Endodermal cell (in vitro differentiated cells): ENCODE measurements around the gene KCNT1. TPM values are rescaled to one million over a fixed set of nuclear protein-coding genes. Genes with fewer than 3 reads are reported as not detected.

ENCODE experiments used
- DNase-seq: peaks from one replicate; pipeline ENCODE4 v3.0.0-alpha.2; 2017
- H3K27ac ChIP-seq: 2 replicates; pipeline ENCODE4 v1.5.1; 2013; ENCODE audit warnings: mild to moderate bottlenecking, low read depth, low read length, moderate library complexity
- H3K27me3 ChIP-seq: 2 replicates; pipeline ENCODE4 v1.6.1; 2013; ENCODE audit warnings: mild to moderate bottlenecking, low read length, moderate library complexity; ENCODE audit not compliant: insufficient read depth, control insufficient read depth, poor library complexity, severe bottlenecking
- H3K36me3 ChIP-seq: 2 replicates; pipeline ENCODE4 v1.7.0; 2013; ENCODE audit warnings: mild to moderate bottlenecking, low read length, moderate library complexity; ENCODE audit not compliant: control insufficient read depth, insufficient read depth
- H3K4me1 ChIP-seq: one replicate; pipeline ENCODE4 v1.7.0; 2013; ENCODE audit warnings: low read length; ENCODE audit not compliant: control insufficient read depth, insufficient read depth
- H3K4me3 ChIP-seq: 2 replicates; pipeline ENCODE4 v1.5.1; 2013; ENCODE audit warnings: mild to moderate bottlenecking, low read length, moderate library complexity
- H3K9ac ChIP-seq: 2 replicates; pipeline ENCODE4 v1.6.1; 2013; ENCODE audit warnings: mild to moderate bottlenecking, low read length, moderate library complexity; ENCODE audit not compliant: poor library complexity, severe bottlenecking; ENCODE audit errors: extremely low read depth
- H3K9me3 ChIP-seq: 2 replicates; pipeline ENCODE4 v1.6.1; 2013; ENCODE audit warnings: mild to moderate bottlenecking, low read length, moderate library complexity; ENCODE audit not compliant: control insufficient read depth
- H3K27ac Mint-ChIP-seq: 2 replicates; pipeline ENCODE4 v1.8.0; 2020; ENCODE audit warnings: mixed read lengths
- H3K27me3 Mint-ChIP-seq: 2 replicates; pipeline ENCODE4 v1.8.0; 2021; ENCODE audit warnings: mild to moderate bottlenecking, mixed read lengths; ENCODE audit not compliant: insufficient read depth
- H3K36me3 Mint-ChIP-seq: 2 replicates; pipeline ENCODE4 v1.8.0; 2020; ENCODE audit warnings: low read depth, mixed read lengths
- H3K4me1 Mint-ChIP-seq: 2 replicates; pipeline ENCODE4 v1.8.0; 2020; ENCODE audit warnings: mixed read lengths
- H3K4me3 Mint-ChIP-seq: 2 replicates; pipeline ENCODE4 v1.8.0; 2020; ENCODE audit warnings: mild to moderate bottlenecking, moderate library complexity, mixed read lengths
- H3K9me3 Mint-ChIP-seq: 2 replicates; pipeline ENCODE4 v1.8.0; 2020; ENCODE audit warnings: mild to moderate bottlenecking, mixed read lengths
- CTCF ChIP-seq: fragments of 200-600 bp; sonication (generic); conservative IDR thresholded peaks from 2 replicates; pipeline ENCODE4 v1.5.0; 2021; ENCODE audit warnings: antibody characterized with exemption, mild to moderate bottlenecking
- WGBS, 2 experiments: methylation state at CpG; one replicate each; pipeline versions ENCODE4 v1.1.5 to v1.1.7; 2013; ENCODE audit warnings: missing lambda C conversion rate in 2 of 2, mixed read lengths in 1 of 2; ENCODE audit not compliant: insufficient coverage in 1 of 2, insufficient read length in 1 of 2; 5-methylcytosine and 5-hydroxymethylcytosine counted together
- total RNA-seq, 2 donors: library from RNA; stranded (reverse); fragmentation: NEBNext Ultra II Directional in 1 of 2; extraction: Animal tissue kit (Norgen Biotek cat#: 25700) in 1 of 2; gene quantifications; 2 replicates in 1 of 2; 3 replicates in 1 of 2; pipeline ENCODE4 v1.2.1, GENCODE V29; 2021

The KCNT1 gene
- total RNA-seq, 2 donors from 2014 or later = 0.15 TPM; not detected in 1

GRCh38 chr9:135692410-135692809 is 9.6 kb upstream of the KCNT1 start:
- Mint-ChIP-seq H3K9me3 (no peaks in the 10 kb centered on the region), H3K36me3 (no peaks in the 10 kb centered on the region), H3K4me3 (no peak overlapping the region), H3K27ac (no peak overlapping the region), H3K27me3 (no peaks in the 10 kb centered on the region), H3K4me1 (no peaks in the 10 kb centered on the region)
- no peaks in the 10 kb centered on the region for H3K9me3 ChIP-seq
- no peaks in the 10 kb centered on the region for H3K27me3 ChIP-seq
- no peak overlapping the region for H3K4me3 ChIP-seq
- no peak for TF ChIP-seq CTCF
- H3K4me1 ChIP-seq = no peaks in the 10 kb centered on the region
- no peak overlapping the region for H3K27ac ChIP-seq
- WGBS, 2 experiments = 82 to 87% methylated on average over 9 to 11 of the region's 11 CpGs
- H3K36me3 ChIP-seq = no peaks in the 10 kb centered on the region
- no peak overlapping the region for H3K9ac ChIP-seq
- no peak for DNase-seq

DNA sequence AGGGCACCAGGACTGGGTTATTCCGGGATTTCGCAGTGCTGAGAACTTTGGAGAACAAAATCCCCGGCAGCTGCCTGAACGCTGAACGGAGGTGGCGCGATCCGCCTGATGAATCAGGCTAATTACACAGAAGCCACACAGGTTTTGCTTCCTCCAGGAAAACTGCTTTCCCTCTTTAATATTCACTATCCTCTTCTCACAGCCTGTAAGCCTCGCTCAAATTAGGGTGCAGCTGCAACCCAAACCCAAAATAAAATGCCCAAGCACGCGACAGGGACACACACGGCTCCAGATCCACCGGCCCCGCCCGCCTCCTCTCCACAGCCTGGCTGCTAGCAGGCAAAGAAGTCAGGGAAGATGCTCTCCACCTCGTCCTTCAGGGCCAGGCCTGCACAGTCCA is 8.7 kb upstream of the KCNT1 start:
- no peak overlapping the region for H3K27ac ChIP-seq
- H3K9ac ChIP-seq = no peak overlapping the region

GRCh38 chr9:135693771-135694170 is 8.2 kb upstream of the KCNT1 start:
- WGBS, 2 experiments = 87 to 93% methylated on average over 3 to 11 of the region's 11 CpGs
- Mint-ChIP-seq H3K27ac (no peak overlapping the region), H3K27me3 (no peaks in the 10 kb centered on the region), H3K4me3 (no peak overlapping the region), H3K36me3 (no peaks in the 10 kb centered on the region), H3K9me3 (no peaks in the 10 kb centered on the region), H3K4me1 (no peaks in the 10 kb centered on the region)
- H3K9me3 ChIP-seq = no peaks in the 10 kb centered on the region
- H3K4me3 ChIP-seq = no peak overlapping the region
- no peak for TF ChIP-seq CTCF
- no peaks in the 10 kb centered on the region for H3K4me1 ChIP-seq
- no peak overlapping the region for H3K9ac ChIP-seq
- DNase-seq = no peak
- no peaks in the 10 kb centered on the region for H3K36me3 ChIP-seq
- H3K27me3 ChIP-seq = no peaks in the 10 kb centered on the region
- H3K27ac ChIP-seq = no peak overlapping the region

More for the DNA sequence above, 8.7 kb upstream of the KCNT1 start:
- H3K9me3 Mint-ChIP-seq = no peaks in the 10 kb centered on the region
- WGBS, 2 experiments = 90% methylated on average over 14 to 16 of the region's 16 CpGs
- no peaks in the 10 kb centered on the region for H3K4me1 Mint-ChIP-seq
- H3K27ac Mint-ChIP-seq = no peak overlapping the region
- no peaks in the 10 kb centered on the region for H3K9me3 ChIP-seq
- no peaks in the 10 kb centered on the region for H3K36me3 Mint-ChIP-seq
- no peaks in the 10 kb centered on the region for H3K36me3 ChIP-seq
- no peak for DNase-seq
- no peaks in the 10 kb centered on the region for H3K4me1 ChIP-seq
- no peak overlapping the region for H3K4me3 Mint-ChIP-seq
- no peaks in the 10 kb centered on the region for H3K27me3 Mint-ChIP-seq
- TF ChIP-seq CTCF = no peak
- no peak overlapping the region for H3K4me3 ChIP-seq
- no peaks in the 10 kb centered on the region for H3K27me3 ChIP-seq
